Suppressor macrophage (primary cell): Measurements from ENCODE around the gene DNAH14.
"Not testable (repeated sequence)": the region's sequence is repeated elsewhere in the genome, so short reads cannot be mapped to it uniquely, and the experiment has no call there.

Source experiments
- DNase-seq, 4 experiments: peaks; one replicate each; pipeline ENCODE4 v3.0.0-alpha.2; 2020 to 2022

Gene DNAH14

DNA sequence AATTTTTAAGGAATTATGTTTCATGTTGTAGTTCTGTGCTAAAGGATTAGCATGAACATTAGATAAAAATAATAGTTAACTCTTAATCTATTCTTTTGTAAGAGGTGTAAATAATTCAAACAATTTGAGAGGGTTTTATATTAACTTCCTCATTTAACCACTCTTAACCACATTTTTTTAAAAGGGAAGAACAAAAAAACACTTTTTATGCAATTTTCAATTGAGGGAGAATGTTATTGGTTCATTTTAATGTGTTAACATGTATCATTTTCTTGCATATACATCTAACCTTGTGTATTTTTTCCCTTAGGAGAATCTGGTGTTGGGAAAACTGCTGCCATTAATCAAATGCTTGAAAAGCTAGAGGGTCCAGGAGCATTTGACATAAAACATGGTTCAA, 329.3 kb downstream of the DNAH14 start:
- DNase-seq: peak in 2 of 4 experiments; percentile 16 to 22

DNA sequence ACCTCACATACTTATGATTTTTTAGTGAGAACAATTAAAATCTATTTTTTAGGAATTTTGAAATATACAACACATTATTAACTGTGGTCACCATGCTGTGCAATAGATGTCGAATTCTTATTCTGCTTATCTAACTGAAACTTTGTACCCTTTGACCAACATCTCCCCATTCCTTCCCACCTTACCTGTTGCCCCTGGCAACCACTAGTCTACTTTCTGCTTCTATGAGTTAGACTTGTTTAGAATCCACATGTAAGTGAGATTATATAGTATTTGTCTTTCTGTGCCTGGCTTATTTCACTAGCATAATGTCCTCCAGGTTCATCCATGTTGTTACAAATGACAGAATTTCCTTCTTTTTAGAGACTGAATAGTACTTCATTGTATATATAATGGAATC, 330.1 kb downstream of the DNAH14 start:
- DNase-seq: no peak

DNA sequence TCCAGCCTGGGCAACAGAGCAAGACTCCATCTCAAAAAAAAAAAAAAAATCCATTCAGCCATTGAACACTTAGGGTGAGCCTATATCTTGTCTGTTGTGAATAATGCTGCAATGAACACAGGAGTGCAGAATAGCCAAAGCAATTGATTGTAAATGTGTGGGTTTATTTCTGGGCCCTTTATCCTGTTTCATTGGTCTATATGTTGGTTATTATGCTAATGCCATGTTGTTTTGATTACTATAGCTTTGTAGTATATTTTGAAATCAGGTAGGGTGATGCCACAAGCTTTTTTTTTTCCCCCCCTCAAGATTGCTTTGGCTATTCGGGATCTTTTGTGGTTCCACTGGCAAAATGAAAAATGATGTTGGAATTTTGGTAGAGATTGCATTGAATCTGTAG, 330.8 kb downstream of the DNAH14 start:
- no peak for DNase-seq

DNA sequence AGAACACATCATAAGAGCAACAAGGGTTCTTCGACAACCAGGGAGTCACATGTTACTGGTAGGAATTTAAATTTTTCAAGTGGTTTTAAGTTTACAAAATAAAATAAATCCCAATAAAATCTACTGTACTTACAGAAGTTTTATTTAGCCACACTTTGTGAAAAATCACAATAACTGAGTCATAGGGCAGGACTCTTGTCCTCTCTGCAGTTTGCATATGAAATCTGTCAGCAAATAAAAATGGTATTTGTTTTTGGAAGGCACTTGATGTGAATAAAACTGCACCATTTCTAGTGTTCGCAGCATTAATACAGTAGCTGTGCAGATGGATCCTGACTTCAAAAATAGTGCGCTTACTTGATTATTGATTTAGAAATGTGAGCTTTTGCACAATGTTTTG, 348.0 kb downstream of the DNAH14 start:
- no peak for DNase-seq

DNA sequence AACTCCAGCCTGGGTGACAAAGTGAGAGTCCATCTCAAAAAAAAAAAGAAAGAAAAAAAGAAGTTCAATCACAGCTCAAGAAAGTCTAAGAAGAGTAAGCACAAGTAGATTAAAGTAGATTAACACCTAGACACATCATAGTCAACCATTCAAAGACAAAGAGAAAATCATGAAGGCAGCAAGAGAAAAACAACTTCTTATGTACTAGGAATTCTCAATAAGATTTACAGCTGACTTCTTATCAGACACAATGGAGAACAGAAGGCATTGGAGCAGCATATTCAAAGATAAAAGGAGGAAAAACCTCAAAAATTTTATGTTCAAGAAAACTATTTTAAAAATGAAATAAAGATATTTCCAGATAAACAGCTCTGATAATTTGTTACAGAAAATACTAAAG, 351.1 kb downstream of the DNAH14 start:
- DNase-seq: no peak

DNA sequence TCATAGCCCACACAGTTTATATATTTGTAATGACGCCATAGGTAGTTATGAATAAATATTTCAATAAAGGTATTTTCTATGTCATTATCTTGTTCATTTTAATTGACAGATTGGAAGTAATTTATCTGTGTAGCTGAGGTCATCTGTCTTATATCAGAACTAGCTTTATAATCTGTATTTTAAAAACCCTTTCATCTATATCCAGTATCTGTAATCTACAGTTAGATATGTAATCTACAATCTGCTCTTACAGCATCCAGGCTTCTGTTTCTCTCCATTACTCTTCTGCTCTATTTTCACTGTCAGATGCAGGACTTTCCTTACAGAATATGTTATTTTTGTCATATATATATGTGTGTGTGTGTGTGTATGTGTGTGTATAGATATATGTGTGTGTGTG, 360.8 kb downstream of the DNAH14 start:
- DNase-seq: no peak

DNA sequence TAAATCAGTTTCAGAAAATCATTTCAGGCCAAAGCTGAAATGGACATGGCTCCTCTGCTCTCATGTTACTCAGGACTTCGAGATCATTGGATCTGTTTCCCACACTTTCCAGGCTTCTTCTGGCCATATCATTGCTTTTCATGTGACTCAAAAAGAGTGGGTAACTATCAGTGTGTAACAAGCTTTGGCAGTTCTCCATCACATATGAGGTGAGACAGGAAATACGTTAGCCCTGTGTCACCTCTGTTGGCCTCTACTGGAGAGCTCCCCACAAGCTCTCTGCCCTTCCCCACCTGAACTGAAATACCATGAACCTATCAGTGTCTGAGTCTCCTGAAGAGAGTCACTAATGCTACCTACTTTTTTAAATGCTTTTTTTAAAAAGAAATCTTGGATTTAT, 370.1 kb downstream of the DNAH14 start:
- DNase-seq: no peak

DNA sequence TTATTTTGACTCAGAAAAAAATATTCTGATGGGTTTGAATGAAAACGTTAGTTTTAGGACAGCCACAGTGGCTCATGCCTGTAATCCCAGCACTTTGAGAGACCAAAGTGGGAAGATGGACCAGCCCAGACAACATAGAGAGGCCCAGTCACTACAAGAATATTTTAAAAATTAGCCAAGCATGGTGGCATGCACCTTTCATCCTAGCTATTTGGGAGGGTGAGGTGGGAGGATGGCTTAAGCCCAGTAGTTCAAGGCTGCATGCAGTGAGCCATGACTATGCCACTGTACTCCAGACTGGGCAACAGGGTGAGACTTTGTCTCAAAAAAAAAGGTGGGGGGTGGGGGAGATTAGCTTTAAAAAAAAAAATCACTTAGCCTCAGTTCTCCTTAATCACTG, 370.9 kb downstream of the DNAH14 start:
- DNase-seq: no peak

DNA sequence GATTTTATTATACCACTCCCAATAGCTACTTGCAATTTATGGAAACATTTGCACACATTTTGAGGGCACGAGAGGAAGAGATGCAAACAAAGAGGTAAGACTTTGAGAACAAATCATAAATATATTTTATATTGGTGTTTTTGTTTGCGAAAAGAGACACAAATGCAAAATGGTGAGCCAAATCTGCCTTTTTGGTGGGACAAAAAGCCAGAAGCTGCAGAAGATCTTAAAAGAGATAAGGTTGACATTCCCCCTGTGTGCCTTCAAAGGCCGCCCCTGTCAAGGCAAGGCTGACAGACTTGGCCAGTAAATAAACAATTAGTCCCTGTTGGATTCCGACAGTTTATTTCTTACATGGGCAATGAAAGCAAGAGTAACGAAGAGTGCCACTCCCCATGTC, 375.5 kb downstream of the DNAH14 start:
- DNase-seq: no peak

DNA sequence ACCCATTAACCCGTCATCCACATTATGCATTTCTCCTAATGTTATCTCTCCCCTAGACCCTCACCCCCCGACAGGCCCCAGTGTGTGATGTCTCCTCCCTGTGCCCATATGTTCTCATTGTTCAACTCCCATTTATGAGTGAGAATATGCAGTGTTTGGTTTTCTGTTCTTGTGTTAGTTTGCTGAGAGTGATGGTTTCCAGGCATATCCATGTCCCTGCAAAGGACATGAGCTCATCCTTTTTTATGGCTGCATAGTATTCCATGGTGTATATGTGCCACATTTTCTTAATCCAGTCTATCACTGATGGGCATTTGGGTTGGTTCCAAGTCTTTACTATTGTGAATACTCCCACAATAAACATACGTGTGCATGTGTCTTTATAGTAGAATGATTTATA, 381.1 kb downstream of the DNAH14 start:
- DNase-seq: not testable (repeated sequence)

DNA sequence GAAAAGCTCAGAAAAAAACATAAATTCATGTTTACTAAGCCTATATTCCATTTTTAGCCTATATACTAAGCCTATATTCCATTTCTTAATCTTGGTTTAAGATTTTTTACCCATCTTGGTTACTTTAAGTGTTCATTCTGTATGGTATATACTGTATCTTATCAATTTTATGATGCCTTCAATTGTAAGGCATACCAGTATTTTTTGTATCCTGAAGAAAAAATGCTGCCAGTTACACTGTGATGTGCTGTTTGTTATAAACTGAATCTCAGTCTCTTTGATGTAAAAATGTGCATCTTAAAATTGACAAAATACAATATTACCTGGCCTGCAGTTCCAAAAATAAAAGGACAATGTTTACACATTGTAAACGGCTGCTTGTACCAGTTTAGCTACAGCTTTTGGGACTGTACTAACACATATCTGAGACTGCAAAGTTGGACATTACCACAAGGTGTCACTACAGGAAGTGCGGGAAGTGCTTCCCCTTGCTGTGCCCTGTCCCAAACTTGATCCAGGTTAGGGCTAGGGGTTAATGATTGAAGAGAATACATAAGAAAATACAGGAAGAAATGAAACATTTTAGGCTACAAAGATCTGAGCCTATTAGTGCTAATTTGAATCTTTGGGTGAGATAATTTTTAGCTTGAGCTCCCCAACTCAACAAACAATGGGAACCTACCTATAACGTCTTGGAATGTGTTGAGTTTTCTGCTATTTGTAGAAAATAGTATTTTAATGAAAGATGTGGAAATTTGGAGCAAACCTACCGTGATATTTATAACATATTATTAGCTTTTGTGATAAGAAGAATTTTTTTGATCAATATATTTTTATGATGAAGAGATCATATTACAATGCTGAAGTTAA, 389.5 kb downstream of the DNAH14 start:
- DNase-seq: peak; percentile 56 to 77 (median 68)

DNA sequence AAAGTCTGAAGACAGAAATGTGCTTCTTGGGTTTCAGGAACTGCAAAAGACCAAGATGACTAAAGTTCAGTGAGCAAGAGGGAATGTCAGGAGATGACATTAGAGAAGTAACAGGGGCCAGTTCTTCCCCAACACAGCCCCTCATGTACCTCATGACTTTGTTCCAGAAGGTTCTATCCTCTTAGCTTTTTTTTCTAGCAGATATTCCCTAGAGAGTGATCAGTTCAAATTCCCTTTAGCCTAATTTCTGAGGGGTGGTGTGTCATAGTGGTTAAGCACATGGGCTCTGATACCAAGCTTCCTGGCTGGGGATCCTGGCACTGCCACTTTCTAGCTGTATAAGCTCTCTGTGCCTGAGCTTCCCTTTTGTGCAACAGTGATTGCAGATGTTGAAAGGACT, 390.4 kb downstream of the DNAH14 start:
- peak; percentile 69 to 84 (median 78) for DNase-seq

DNA sequence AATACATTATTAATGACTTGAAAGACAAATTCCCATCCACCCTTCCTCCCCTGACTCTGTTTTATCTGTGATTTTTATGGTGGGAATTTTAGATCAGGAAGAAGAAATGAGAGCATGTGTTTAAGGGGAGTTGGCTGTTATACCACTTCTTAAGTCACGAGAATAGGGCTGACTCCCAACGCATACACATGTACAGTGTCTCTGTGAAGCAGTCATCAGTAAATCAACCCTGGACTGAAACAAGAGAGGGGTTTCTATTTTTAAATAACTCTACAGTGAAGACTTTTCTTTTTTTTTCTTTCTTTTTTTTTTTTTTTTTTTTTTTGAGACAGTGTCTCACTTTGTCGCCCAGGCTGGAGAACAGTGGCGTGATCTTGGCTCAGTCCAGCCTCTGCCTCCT, 392.3 kb downstream of the DNAH14 start:
- no peak for DNase-seq

DNA sequence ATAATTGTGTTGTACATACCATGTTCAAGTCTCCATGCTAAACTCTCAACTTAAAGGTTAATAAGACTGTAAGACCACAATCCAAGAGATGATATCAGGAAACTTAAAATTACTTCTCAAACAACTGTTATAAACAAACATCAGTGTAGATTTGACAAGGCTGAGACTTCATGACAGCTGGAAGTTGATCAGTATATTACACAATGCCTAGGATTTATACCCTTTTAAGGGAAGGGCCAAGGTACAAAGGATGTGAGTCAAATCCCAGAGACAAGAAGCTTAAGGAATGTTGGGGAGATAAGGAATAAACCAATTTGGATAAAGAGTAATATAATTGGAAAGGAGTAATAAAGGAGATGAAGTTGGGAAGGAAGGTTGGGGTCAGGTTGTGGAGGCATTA, 399.6 kb downstream of the DNAH14 start:
- DNase-seq: no peak

DNA sequence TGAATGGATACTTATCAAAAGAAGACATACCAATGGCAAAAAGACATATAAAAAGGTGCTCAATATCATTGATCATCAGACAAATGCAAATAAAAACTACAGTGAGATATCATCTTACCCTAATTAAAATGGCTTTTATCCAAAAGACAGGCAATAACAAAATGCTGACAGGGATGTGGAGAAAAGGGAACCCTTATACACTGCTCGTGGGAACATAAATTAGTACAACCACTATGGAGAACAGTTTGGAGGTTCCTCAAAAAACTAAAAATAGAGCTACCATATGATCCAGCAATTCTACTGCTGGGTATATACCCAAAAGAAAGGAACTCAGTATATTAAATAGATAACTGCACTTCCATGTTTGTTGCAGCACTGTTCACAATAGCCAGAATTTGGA, 400.5 kb downstream of the DNAH14 start:
- DNase-seq: peak; percentile 34 to 82 (median 64)

DNA sequence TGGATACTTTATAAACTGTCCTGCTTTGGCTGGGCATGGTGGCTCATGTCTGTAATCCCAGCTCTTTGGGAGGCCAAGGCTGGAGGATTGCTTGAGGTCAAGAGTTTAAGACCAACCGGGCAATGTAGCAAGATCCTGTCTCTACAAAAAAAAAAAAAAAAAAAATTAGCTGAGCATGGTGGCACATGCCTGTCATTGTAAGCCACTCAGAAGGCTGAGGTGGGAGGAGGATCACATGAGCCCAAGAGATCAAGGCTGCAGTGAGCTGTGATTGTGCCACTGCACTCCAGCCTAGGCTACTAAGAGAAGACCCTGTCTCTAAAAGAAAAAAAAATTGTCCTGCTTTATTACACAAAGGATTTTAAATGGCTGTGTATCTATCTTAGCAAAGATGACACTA, 403.2 kb downstream of the DNAH14 start:
- peak; percentile 11 to 63 (median 56) for DNase-seq

DNA sequence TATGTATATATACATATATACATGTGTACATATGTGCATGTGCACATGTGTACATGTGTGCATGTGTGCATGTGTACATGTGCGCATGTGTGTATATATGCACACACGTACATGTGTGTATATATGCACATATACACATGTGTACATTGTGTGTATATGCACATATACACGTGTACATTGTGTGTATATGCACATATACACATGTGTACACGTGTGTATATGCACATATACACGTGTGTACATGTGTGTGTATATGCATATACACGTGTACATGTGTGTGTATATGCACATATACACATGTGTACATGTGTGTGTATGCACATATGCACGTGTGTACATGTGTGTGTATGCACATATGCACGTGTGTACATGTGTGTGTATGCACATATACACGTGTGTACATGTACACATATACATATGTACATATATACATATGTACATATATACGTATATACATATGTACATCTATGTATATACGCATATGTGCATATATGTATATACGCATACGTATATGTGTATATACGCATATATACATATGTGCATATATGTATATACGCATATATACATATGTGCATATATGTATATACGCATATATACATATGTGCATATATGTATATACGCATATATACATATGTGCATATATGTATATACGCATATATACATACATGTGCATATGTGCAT, 405.8 kb downstream of the DNAH14 start:
- DNase-seq: not testable (repeated sequence)

DNA sequence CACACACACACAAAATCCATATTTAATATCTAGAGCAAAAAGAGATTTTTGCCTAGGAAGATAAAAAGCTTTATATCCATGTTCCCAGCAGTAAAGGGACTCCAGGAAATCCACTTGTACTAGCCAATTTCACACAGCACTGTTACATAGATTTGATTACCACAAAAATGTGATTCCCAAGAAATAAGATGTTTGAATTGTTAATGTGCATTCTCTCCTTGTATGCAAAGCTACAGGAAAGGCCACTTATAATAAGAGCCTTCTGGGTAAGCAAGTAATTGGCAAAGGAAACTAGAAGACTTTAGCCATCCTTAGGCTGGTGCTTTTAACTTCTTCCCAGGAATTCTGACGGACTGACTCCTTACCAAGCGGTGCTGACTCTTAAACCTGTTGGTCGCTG, 409.1 kb downstream of the DNAH14 start:
- DNase-seq: no peak

DNA sequence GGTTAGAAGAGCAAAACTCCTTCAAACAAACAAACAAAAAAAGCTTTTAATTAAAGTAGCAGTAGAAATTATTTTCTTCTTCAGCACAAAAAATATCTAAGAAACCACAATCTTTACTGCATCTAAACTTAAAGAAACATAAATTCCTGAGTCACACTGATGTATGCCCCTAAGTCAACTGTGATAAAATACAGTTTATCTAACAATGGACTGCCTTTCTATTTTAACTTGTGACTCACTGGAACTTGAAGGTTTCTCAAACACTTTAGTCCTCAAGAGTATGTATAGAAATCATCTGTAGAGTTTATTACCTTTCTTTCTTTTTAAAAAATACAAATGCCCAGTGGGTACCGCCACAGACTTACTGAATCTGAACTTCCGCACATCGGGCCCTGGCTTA, 412.2 kb downstream of the DNAH14 start:
- DNase-seq: no peak

DNA sequence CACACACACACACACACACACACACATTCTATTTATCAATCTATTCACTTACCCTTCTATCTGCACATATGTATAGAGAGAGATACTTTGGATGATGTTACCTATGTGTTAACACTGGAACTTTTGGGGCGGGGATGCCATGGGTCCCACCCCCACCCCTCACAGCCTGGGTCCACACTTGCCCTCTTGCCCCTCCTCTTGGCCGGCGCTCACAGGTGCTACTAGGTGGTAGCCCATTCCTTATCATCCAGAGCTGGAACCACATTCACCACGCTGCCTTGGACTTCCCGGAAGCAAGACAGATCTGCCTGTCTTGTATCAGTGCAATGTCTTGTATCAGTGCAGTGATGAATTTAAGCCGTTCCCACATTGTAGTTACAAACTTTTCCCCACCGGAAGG, 413.2 kb downstream of the DNAH14 start:
- DNase-seq: no peak

DNA sequence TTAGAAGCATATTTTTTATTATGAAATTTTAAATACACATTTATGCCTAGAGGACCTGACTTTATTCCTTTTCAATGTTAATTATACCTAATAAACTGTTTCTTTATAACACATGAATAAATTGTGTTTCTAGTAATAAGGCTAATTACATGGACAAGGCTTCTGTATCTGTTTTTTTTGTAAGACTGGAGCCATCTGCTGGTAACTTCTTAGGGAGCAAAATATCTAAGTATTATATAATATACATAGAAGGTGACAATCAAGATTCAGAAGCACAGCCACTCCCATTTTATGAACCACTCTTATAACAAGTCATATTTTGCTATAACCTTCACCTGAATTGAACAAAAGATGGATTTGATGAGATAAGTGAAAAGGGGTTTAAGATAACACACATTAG, 414.1 kb downstream of the DNAH14 start:
- peak in 3 of 4 experiments; percentile 15 to 61 (median 50) for DNase-seq

DNA sequence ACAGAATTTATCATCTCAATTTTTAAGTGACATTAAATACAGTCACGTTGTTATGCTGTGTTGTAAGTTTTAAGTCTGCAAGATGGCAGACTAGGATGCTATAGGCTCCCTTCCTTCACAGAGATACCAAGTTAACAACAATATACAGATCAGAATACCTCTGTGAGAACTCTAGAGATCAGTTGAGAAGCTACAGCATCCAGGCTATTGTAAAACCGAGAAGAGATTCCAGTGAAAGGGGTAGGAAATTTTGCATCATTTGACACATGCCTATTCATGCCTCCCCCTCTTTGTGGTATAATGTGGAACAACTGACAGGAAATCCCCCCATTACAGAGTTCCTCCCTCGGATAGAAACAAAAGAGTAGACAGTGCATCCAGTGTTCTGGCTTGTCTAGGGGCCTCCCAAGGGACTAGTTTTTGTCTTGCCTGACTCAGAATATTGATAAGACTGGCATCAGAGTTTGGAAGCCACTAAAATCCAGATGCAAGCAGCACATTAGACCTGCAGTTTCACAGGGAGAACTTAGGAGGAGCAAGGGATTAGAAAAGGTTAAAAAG, 417.7 kb downstream of the DNAH14 start:
- peak in 1 of 4 experiments; percentile 11 for DNase-seq

DNA sequence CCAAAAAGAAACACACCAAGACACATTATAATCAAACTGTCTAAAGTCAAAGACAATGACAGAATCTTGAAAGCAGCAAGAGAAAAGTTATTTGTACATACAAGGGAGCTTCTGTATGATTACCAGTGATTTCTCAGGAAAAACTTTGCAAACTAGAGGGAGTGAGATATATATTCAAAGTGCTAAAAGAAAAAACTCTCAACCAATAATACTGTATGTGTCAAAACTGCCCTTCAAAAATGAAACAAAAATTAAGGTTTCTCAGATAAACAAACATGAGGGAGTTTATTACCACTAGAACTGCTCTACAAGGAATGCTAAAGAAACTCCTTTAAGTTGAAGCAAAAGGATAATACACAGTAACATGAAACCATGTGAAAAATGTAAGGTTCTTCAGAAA, 418.9 kb downstream of the DNAH14 start:
- no peak for DNase-seq

DNA sequence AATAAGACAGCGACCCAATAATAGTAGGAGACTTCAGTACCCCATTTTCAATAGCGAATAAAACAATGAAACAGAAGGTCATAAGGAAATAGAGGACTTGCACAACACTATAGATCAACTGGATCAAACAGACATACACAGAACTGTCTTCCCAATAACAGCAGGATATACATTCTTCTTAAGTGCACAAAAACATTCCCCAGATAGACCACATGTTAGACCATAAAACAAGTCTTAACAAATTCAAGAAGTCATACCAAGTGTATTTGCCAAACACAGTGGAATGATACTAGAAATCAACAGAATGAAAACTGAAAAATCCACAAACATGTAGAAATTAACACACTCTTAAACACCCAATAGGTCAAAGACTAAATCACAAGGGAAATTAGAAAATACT, 420.4 kb downstream of the DNAH14 start:
- DNase-seq: no peak
